Measurements from ENCODE around the gene FXR2. TPM values are rescaled to one million over a fixed set of nuclear protein-coding genes. Genes with fewer than 3 reads are reported as not detected.

Gene FXR2
- total RNA-seq, 1 experiment from 2014 or later, result 49.7 TPM

DNA sequence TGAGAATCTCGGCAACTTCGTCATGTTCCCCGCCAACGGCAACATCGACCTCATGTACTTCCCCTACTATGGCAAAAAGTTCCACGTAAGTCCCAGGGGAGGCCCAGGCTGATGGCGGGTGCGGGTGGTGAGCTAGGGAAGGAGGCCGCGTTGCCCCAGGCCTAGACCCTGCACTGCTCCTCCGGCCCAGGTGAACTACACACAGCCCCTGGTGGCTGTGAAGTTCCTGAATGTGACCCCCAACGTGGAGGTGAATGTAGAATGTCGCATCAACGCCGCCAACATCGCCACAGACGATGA lies 40.8 kb upstream of the FXR2 start:
- Histone ChIP-seq H3K4me1 (ENCODE audit: control insufficient read depth in 1 of 2, insufficient read depth in 2 of 2, low read length in 2 of 2) (peaks cover 7% of the 10 kb centered on the region in 2 experiments; a peak in 3 of 4 replicates), H3K9ac (ENCODE audit: low read length) (no peak overlapping the region), H2AFZ (ENCODE audit: low read depth, low read length, poor library complexity, severe bottlenecking) (no peak overlapping the region), H3K36me3 (ENCODE audit: control insufficient read depth in 1 of 2, insufficient read depth in 2 of 2, low read length in 2 of 2) (no peaks in the 10 kb centered on the region), H3K79me2 (ENCODE audit: insufficient read depth, low read length) (no peaks in the 10 kb centered on the region), H3K27me3 (ENCODE audit: insufficient read depth, low read length) (no peaks in the 10 kb centered on the region; the same call in 1 of the 2 replicates), H3K4me2 (ENCODE audit: low read length) (no peak overlapping the region), H3K9me3 (ENCODE audit: control insufficient read depth in 1 of 2, insufficient read depth in 1 of 2, low read depth in 1 of 2, low read length in 2 of 2) (no peaks in the 10 kb centered on the region), H3K9me2 (ENCODE audit: insufficient read depth) (no peaks in the 10 kb centered on the region), H3K27ac (ENCODE audit: low read depth, low read length) (no peak overlapping the region), H4K20me1 (ENCODE audit: insufficient read depth) (no peaks in the 10 kb centered on the region), H3K4me3 (replicated peaks in 1 of 2; ENCODE audit: low read depth in 1 of 2, low read length in 2 of 2) (no peak overlapping the region)
- BruUV-seq (replicated peaks), result no TSS peak
- DNase-seq (ENCODE audit: low read depth, low spot score) (no peak), ATAC-seq (no peak)
- ChIA-PET POLR2A (interaction anchor here (0.5 to 0.6 kb wide), 2 partner anchors 25 to 252 kb away, joined by 3 to 6 read pairs; partner anchors contain the start of gene TMEM256), RAD21 (ENCODE audit: low non-redundant PET in 1 of 2, low total read pairs in 2 of 2, uncharacterized antibody in 2 of 2, unreplicated experiment in 2 of 2) (no interaction called here), CTCF (no interaction called here)
- intact Hi-C loops (cut with micrococcal nuclease), result no loop called here
- TF ChIP-seq EZH2phosphoT487 (IDR thresholded peaks at IDR 0.05; ENCODE audit: borderline replicate concordance), result no peak
- TF ChIP-seq YY1 (IDR thresholded peaks at IDR 0.05; ENCODE audit: extremely low read depth, insufficient replicate concordance, low read depth, low read length), result no peak
- TF ChIP-seq, protein P1, sequence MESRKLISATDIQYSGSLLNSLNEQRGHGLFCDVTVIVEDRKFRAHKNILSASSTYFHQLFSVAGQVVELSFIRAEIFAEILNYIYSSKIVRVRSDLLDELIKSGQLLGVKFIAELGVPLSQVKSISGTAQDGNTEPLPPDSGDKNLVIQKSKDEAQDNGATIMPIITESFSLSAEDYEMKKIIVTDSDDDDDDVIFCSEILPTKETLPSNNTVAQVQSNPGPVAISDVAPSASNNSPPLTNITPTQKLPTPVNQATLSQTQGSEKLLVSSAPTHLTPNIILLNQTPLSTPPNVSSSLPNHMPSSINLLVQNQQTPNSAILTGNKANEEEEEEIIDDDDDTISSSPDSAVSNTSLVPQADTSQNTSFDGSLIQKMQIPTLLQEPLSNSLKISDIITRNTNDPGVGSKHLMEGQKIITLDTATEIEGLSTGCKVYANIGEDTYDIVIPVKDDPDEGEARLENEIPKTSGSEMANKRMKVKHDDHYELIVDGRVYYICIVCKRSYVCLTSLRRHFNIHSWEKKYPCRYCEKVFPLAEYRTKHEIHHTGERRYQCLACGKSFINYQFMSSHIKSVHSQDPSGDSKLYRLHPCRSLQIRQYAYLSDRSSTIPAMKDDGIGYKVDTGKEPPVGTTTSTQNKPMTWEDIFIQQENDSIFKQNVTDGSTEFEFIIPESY (IDR thresholded peaks at IDR 0.05; ENCODE audit: extremely low read depth, insufficient replicate concordance, low read length), result no peak
- no peak for TF ChIP-seq CTCF (IDR thresholded peaks at IDR 0.05 in 2 of 3, conservative IDR thresholded peaks at IDR 0.05 in 1 of 3; ENCODE audit: borderline replicate concordance in 1 of 3, insufficient read depth in 1 of 3, low read depth in 2 of 3, low read length in 2 of 3)
- TF ChIP-seq MAX (IDR thresholded peaks at IDR 0.05), result no peak
- TF ChIP-seq JUND (IDR thresholded peaks at IDR 0.05), result no peak
